Measurements from ENCODE around the gene AOAH. TPM values are rescaled to one million over a fixed set of nuclear protein-coding genes. Genes with fewer than 3 reads are reported as not detected.

Gene AOAH
- total and polyA plus RNA-seq, 9 of the 15 experiments (the other 6 are each of a cell fraction or from before 2014, with no cell fraction given) = not detected

DNA sequence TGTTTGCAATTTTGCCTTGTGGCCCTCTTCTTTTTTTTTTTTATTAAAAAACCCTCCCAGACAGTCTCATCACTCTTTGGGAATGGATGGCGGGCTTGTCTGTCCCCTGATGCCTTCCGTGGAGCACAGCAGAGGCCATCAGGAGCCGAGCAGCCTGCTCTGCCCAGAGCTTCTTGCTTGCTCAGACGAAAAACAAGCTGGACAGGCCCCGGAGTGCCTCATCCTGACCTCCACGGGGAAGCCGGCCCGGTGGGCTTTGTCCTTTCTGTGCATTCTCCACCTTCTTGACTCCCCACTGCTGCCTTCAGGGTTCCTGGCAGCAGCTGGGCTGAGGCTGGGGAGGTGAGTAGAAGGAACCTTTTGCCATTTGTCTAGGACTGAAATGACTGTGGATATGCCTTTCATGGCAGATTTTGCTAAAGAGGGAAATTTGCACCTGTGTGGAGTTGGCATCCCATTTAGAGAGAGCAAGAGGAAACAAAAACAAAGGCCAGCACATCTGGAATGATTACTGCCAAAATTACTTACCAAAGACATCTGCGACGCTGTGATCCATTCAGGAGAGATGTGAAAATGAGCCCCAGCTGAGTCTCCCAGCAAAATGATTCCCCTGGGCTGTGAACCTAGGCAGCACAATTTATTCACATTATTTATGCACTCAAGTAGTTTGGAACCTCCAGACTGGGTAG, 108.3 kb downstream of the AOAH start (continued):
- no peak for TF ChIP-seq SNIP1 (IDR thresholded peaks at IDR 0.05; ENCODE audit: low read depth)
- TF ChIP-seq, protein P1, sequence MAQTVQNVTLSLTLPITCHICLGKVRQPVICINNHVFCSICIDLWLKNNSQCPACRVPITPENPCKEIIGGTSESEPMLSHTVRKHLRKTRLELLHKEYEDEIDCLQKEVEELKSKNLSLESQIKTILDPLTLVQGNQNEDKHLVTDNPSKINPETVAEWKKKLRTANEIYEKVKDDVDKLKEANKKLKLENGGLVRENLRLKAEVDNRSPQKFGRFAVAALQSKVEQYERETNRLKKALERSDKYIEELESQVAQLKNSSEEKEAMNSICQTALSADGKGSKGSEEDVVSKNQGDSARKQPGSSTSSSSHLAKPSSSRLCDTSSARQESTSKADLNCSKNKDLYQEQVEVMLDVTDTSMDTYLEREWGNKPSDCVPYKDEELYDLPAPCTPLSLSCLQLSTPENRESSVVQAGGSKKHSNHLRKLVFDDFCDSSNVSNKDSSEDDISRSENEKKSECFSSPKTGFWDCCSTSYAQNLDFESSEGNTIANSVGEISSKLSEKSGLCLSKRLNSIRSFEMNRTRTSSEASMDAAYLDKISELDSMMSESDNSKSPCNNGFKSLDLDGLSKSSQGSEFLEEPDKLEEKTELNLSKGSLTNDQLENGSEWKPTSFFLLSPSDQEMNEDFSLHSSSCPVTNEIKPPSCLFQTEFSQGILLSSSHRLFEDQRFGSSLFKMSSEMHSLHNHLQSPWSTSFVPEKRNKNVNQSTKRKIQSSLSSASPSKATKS (CRISPR knock-in tag; IDR thresholded peaks at IDR 0.05) = no peak
- TF ChIP-seq TAF15 (IDR thresholded peaks at IDR 0.05; ENCODE audit: low read depth, low read length) = no peak
- TF ChIP-seq NFATC3 (IDR thresholded peaks at IDR 0.05) = no peak
- TF ChIP-seq SAP30 (IDR thresholded peaks at IDR 0.05; ENCODE audit: borderline replicate concordance, insufficient read depth, low read depth, low read length, poor library complexity, severe bottlenecking) = no peak
- TF ChIP-seq, protein P2, sequence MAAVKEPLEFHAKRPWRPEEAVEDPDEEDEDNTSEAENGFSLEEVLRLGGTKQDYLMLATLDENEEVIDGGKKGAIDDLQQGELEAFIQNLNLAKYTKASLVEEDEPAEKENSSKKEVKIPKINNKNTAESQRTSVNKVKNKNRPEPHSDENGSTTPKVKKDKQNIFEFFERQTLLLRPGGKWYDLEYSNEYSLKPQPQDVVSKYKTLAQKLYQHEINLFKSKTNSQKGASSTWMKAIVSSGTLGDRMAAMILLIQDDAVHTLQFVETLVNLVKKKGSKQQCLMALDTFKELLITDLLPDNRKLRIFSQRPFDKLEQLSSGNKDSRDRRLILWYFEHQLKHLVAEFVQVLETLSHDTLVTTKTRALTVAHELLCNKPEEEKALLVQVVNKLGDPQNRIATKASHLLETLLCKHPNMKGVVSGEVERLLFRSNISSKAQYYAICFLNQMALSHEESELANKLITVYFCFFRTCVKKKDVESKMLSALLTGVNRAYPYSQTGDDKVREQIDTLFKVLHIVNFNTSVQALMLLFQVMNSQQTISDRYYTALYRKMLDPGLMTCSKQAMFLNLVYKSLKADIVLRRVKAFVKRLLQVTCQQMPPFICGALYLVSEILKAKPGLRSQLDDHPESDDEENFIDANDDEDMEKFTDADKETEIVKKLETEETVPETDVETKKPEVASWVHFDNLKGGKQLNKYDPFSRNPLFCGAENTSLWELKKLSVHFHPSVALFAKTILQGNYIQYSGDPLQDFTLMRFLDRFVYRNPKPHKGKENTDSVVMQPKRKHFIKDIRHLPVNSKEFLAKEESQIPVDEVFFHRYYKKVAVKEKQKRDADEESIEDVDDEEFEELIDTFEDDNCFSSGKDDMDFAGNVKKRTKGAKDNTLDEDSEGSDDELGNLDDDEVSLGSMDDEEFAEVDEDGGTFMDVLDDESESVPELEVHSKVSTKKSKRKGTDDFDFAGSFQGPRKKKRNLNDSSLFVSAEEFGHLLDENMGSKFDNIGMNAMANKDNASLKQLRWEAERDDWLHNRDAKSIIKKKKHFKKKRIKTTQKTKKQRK (IDR thresholded peaks at IDR 0.05; ENCODE audit: borderline replicate concordance, low read depth, low read length) = no peak
- TF ChIP-seq TEAD2 (tag; IDR thresholded peaks at IDR 0.05) = no peak
- no peak for TF ChIP-seq ARNT (IDR thresholded peaks at IDR 0.05)
- TF ChIP-seq CBFA2T2 (conservative IDR thresholded peaks at IDR 0.05) = no peak
- no peak for TF ChIP-seq NR2C1 (IDR thresholded peaks at IDR 0.05)
- TF ChIP-seq NR2C1 (tag; IDR thresholded peaks at IDR 0.05) = no peak
- TF ChIP-seq, protein P3, sequence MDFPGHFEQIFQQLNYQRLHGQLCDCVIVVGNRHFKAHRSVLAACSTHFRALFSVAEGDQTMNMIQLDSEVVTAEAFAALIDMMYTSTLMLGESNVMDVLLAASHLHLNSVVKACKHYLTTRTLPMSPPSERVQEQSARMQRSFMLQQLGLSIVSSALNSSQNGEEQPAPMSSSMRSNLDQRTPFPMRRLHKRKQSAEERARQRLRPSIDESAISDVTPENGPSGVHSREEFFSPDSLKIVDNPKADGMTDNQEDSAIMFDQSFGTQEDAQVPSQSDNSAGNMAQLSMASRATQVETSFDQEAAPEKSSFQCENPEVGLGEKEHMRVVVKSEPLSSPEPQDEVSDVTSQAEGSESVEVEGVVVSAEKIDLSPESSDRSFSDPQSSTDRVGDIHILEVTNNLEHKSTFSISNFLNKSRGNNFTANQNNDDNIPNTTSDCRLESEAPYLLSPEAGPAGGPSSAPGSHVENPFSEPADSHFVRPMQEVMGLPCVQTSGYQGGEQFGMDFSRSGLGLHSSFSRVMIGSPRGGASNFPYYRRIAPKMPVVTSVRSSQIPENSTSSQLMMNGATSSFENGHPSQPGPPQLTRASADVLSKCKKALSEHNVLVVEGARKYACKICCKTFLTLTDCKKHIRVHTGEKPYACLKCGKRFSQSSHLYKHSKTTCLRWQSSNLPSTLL (IDR thresholded peaks at IDR 0.05) = no peak
- TF ChIP-seq SMARCB1 (IDR thresholded peaks at IDR 0.05; ENCODE audit: insufficient read length, low read depth) = no peak
- TF ChIP-seq CBX5 (IDR thresholded peaks at IDR 0.05; ENCODE audit: borderline replicate concordance, low read depth) = no peak
